D721Med (cell line): ENCODE measurements around the gene ALDH3B1.

Experiments used
- DNase-seq: peaks from one replicate; pipeline ENCODE4 v3.0.0; 2011; ENCODE audit warnings: low spot score; ENCODE audit not compliant: insufficient read length
- FAIRE-seq: peaks from 2 replicates; lab custom pipeline; 2011; peaks lifted over from hg19 to GRCh38; lab: Jason Lieb, UNC
- CTCF ChIP-seq: IDR thresholded peaks from 2 replicates; pipeline ENCODE4 v1.5.1; 2012; ENCODE audit warnings: mild to moderate bottlenecking, control low read depth; ENCODE audit not compliant: insufficient read depth; ENCODE audit errors: missing control alignments

Gene ALDH3B1

DNA sequence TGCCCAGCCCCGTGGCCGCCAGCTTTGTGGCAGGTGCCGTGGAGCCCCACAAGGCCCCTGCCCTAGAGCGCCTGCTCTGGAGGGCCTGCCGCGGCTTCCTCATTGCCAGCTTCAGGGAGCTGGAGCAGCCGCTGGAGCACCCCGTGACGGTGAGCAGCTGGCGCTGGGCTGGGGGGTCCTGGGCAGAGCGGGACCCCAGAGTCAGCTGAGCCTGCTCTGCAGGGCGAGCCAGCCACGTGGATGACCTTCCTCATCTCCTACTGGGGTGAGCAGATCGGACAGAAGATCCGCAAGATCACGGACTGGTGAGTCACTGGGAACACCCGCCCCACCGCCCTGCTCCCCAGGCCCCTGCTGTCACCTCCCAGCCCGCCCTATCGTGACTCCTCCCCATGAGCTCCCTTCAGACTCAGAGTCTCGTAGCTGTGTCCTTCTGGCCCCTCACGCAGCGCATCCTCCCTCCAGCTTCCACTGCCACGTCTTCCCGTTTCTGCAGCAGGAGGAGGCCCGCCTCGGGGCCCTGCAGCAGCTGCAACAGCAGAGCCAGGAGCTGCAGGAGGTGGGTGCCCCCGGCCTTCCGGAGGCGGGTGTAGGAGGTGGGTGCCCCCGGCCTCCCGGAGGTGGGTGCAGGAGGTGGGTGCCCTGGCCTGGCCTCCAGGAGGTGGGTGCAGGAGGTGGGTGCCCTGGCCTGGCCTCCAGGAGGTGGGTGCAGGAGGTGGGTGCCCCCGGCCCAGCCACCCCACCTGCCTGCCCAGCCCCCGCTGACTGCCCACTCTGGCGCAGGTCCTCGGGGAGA lies 33.4 kb downstream of the ALDH3B1 start:
- DNase-seq (no peak), FAIRE-seq (no peak)
- TF ChIP-seq CTCF = no peak

- TF ChIP-seq CTCF = no peak
- DNase-seq (no peak), FAIRE-seq (no peak)
These were observed 34.2 kb downstream of the ALDH3B1 start for GRCh38 chr11:68044145-68044813.

- no peak for TF ChIP-seq CTCF
- DNase-seq = no peak
- no peak for FAIRE-seq
These were observed 34.8 kb downstream of the ALDH3B1 start for GRCh38 chr11:68044898-68045351.

DNA sequence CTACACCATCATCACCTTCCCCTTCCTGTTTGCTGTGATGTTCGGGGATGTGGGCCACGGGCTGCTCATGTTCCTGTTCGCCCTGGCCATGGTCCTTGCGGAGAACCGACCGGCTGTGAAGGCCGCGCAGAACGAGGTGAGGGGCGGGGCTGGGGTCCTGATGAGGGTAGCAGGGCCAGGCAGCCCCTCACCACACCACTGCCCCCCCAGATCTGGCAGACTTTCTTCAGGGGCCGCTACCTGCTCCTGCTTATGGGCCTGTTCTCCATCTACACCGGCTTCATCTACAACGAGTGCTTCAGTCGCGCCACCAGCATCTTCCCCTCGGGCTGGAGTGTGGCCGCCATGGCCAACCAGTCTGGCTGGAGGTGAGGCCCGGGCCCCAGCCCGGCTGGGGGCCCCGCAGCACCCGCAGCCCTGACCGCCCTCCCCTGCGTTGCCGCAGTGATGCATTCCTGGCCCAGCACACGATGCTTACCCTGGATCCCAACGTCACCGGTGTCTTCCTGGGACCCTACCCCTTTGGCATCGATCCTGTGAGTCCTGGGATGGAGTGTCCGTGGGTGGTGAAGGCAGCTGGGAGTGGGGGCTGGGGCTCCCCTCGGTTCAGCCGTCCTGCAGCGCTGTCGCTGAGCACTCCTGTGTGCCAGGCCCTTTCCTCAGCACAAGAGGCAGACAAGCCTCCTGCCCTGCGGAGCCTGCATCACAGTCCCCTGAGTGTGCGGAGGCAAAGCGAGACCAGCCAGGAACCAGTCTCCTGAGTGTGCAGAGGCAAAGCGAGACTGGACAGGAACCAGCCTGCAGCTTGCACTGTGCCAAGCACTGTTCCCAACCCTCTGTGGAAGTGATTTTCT lies 37.5 kb downstream of the ALDH3B1 start:
- no peak for TF ChIP-seq CTCF
- FAIRE-seq (no peak), DNase-seq (peak; percentile 21)

GRCh38 chr11:68048681-68049508 lies 38.8 kb downstream of the ALDH3B1 start:
- no peak for FAIRE-seq
- DNase-seq = peak; percentile 11

More at GRCh38 chr11:68048681-68049508, 38.8 kb downstream of the ALDH3B1 start:
- no peak for TF ChIP-seq CTCF
